ENCODE measurements around the gene HOXA9. TPM values are rescaled to one million over a fixed set of nuclear protein-coding genes. Genes with fewer than 3 reads are reported as not detected.

HOXA9 gene
- polyA plus RNA-seq, 1 donor from 2014 or later = not detected

DNA sequence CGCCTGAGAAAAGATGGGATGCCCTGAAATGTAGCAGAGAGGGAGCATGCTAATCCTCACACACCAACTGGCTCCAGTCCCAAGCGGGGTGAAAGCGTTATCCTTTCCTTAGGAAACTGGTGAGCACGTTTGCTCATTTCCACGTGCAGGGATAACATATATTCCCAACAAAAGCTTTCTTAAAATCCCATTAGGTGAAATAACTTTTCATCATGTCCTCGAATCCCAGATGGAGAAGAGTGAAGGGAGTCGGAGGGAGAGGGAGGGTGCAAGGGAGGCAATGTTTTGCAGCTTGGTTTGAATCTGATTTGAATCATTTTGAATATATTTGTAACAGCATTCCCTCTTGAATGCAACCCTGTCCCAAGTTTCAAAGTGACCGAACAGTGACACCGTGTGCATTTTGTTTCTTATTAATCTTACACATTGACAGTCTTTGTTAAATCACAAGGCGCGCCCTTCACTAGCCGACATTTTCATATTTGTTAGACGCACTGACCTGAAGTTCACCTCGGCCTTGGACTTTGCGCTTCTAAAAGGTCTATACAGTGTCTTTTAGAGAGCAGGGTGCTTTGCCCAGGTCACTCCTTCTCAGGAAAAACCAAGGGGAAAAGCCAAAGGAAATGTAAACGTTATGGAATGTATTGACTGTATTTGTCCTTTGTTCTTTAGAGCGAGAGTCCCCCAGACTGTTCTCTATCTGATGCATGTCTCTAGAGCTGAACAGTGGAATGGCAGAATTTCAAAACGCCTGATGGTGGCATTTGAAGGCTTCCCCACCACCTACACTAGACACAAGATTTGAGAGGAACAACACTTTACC is 31.7 kb downstream of the HOXA9 start:
- no peak overlapping the region for H3K4me3 ChIP-seq (ENCODE audit: low read length)
- H3K9me3 ChIP-seq (ENCODE audit: low read length) = peaks cover 16% of the 10 kb centered on the region
- no peak overlapping the region for H3K27ac ChIP-seq (ENCODE audit: low read length)
- H3K9ac ChIP-seq (ENCODE audit: low read length) = no peak overlapping the region
- H3K4me2 ChIP-seq (ENCODE audit: low read length) = no peak overlapping the region
- TF ChIP-seq, protein P1, sequence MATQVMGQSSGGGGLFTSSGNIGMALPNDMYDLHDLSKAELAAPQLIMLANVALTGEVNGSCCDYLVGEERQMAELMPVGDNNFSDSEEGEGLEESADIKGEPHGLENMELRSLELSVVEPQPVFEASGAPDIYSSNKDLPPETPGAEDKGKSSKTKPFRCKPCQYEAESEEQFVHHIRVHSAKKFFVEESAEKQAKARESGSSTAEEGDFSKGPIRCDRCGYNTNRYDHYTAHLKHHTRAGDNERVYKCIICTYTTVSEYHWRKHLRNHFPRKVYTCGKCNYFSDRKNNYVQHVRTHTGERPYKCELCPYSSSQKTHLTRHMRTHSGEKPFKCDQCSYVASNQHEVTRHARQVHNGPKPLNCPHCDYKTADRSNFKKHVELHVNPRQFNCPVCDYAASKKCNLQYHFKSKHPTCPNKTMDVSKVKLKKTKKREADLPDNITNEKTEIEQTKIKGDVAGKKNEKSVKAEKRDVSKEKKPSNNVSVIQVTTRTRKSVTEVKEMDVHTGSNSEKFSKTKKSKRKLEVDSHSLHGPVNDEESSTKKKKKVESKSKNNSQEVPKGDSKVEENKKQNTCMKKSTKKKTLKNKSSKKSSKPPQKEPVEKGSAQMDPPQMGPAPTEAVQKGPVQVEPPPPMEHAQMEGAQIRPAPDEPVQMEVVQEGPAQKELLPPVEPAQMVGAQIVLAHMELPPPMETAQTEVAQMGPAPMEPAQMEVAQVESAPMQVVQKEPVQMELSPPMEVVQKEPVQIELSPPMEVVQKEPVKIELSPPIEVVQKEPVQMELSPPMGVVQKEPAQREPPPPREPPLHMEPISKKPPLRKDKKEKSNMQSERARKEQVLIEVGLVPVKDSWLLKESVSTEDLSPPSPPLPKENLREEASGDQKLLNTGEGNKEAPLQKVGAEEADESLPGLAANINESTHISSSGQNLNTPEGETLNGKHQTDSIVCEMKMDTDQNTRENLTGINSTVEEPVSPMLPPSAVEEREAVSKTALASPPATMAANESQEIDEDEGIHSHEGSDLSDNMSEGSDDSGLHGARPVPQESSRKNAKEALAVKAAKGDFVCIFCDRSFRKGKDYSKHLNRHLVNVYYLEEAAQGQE (IDR thresholded peaks at IDR 0.05; ENCODE audit: borderline replicate concordance) = no peak
- TF ChIP-seq TAF1 (IDR thresholded peaks at IDR 0.05; ENCODE audit: low read depth) (no peak), RAD21 (conservative IDR thresholded peaks at IDR 0.05) (no peak), SMC3 (conservative IDR thresholded peaks at IDR 0.05; ENCODE audit: poor library complexity) (no peak)
- no peaks in the 10 kb centered on the region for H3K9me2 ChIP-seq (ENCODE audit: insufficient read depth, low read length)
- no peaks in the 10 kb centered on the region for H4K20me1 ChIP-seq (ENCODE audit: insufficient read depth)
- no peaks in the 10 kb centered on the region for H3K36me3 ChIP-seq (ENCODE audit: insufficient read depth, low read length)
- no peaks in the 10 kb centered on the region for H3F3A ChIP-seq (ENCODE audit: insufficient read depth, low read length, poor library complexity, severe bottlenecking)
- no peaks in the 10 kb centered on the region for H3K79me2 ChIP-seq (replicated peaks; ENCODE audit: insufficient read depth, low read length)
- peaks cover 98% of the 10 kb centered on the region for H3K27me3 ChIP-seq (ENCODE audit: insufficient read depth, low read depth, low read length)
- no peak overlapping the region for H2AFZ ChIP-seq (ENCODE audit: low read depth, low read length)

DNA sequence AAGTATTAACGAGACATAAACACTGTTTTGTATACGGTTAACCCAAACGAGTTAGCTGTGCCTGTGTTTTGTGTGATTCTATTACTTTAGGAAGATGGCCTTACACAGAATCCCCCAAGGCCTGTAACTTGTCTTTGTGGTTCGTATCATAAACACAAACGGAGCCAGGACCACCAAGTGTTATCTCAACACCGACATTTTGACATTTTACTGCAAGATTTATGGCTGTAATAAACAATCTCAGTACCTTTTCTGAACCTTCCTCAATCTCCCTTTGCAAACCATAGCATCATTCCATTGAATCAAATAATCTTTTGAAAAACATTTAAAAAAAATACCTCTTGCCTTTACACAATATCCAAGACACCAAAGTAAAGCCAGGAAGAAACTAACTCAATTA is 32.4 kb downstream of the HOXA9 start:
- Histone ChIP-seq H3F3A (ENCODE audit: insufficient read depth, low read length, poor library complexity, severe bottlenecking) (no peaks in the 10 kb centered on the region), H3K79me2 (replicated peaks; ENCODE audit: insufficient read depth, low read length) (no peaks in the 10 kb centered on the region), H3K27me3 (ENCODE audit: insufficient read depth, low read depth, low read length) (peaks cover 98% of the 10 kb centered on the region), H3K4me2 (ENCODE audit: low read length) (no peak overlapping the region), H3K9me3 (ENCODE audit: low read length) (peaks cover 16% of the 10 kb centered on the region), H3K9ac (ENCODE audit: low read length) (no peak overlapping the region), H3K27ac (ENCODE audit: low read length) (no peak overlapping the region), H3K4me3 (ENCODE audit: low read length) (no peak overlapping the region), H3K36me3 (ENCODE audit: insufficient read depth, low read length) (no peaks in the 10 kb centered on the region), H3K9me2 (ENCODE audit: insufficient read depth, low read length) (no peaks in the 10 kb centered on the region), H2AFZ (ENCODE audit: low read depth, low read length) (no peak overlapping the region), H4K20me1 (ENCODE audit: insufficient read depth) (no peaks in the 10 kb centered on the region)
- TF ChIP-seq EZH2 (IDR thresholded peaks at IDR 0.05; ENCODE audit: borderline replicate concordance, insufficient read depth, low read length, poor library complexity, severe bottlenecking) (no peak), TAF1 (IDR thresholded peaks at IDR 0.05; ENCODE audit: low read depth) (no peak), SMC3 (conservative IDR thresholded peaks at IDR 0.05; ENCODE audit: poor library complexity) (no peak), RAD21 (conservative IDR thresholded peaks at IDR 0.05) (no peak), POLR2AphosphoS5 (IDR thresholded peaks at IDR 0.05) (no peak)
- TF ChIP-seq, protein P1 (IDR thresholded peaks at IDR 0.05; ENCODE audit: borderline replicate concordance) = no peak

Data from neural cell (in vitro differentiated cells).